ENCODE data around the gene FOXP1.

Gene FOXP1

DNA sequence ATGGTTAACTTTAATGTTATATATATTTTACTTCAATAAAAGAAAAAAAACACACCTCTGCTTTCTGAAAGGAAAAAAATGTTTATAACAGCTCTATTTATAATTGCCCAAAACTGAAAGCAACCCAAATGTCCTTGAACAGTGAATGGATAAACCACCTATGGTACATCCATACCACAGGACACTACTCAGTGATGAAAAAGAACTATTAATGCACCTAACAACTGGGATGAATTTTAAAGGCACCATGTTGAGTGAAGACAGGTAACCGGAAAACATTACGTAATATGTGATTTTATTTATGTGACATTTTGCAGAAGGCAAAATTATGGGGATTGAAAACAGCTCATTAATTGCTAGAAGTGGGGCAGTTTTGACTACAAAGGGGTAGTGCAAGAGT lies 23.8 kb upstream of the FOXP1 start:
- ChIA-PET CTCF (no interaction called here), POLR2A (no interaction called here)
- DNase-seq (ENCODE audit: extremely low spot score), result no peak
- TF ChIP-seq HDGF (IDR thresholded peaks at IDR 0.05; ENCODE audit: borderline replicate concordance) (no peak), ELF4 (IDR thresholded peaks at IDR 0.05) (no peak), FOXK2 (IDR thresholded peaks at IDR 0.05) (no peak), ARNT (IDR thresholded peaks at IDR 0.05) (no peak), CTBP1 (IDR thresholded peaks at IDR 0.05; ENCODE audit: borderline replicate concordance) (no peak)

DNA sequence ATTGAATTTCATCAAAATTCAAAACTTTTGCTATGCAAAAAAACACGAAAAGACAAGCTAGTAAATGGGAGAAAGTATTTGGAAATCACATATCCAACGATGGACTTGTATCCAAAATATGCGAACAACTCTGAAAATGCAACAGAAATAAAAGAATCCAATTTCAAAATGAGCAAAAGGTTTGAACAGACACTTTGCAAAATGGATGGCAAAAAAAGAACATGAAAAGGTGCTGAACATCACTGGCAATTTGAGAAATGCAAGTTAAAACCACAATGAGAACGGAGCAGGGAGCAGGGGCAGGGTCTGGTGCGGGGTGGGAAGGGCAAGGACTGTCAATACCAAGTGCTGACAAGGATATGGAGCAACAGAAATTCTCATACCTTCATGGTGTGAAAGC lies 23.1 kb upstream of the FOXP1 start:
- CTCF ChIA-PET, result no interaction called here
- POLR2A ChIA-PET, result no interaction called here
- no peak for TF ChIP-seq CTBP1 (IDR thresholded peaks at IDR 0.05; ENCODE audit: borderline replicate concordance)
- no peak for TF ChIP-seq ZNF384 (IDR thresholded peaks at IDR 0.05)
- no peak for TF ChIP-seq ELF4 (IDR thresholded peaks at IDR 0.05)
- no peak for TF ChIP-seq NFRKB (IDR thresholded peaks at IDR 0.05)
- no peak for TF ChIP-seq HDGF (IDR thresholded peaks at IDR 0.05; ENCODE audit: borderline replicate concordance)
- no peak for TF ChIP-seq BHLHE40 (IDR thresholded peaks at IDR 0.05; ENCODE audit: borderline replicate concordance)
- TF ChIP-seq FOXA1 (IDR thresholded peaks at IDR 0.05), result no peak
- TF ChIP-seq FOXM1 (IDR thresholded peaks at IDR 0.05; ENCODE audit: borderline replicate concordance), result no peak
- no peak for TF ChIP-seq FOXK2 (IDR thresholded peaks at IDR 0.05)
- no peak for TF ChIP-seq L3MBTL2 (conservative IDR thresholded peaks at IDR 0.05)
- no peak for TF ChIP-seq TARDBP (IDR thresholded peaks at IDR 0.05)
- TF ChIP-seq, protein P1, sequence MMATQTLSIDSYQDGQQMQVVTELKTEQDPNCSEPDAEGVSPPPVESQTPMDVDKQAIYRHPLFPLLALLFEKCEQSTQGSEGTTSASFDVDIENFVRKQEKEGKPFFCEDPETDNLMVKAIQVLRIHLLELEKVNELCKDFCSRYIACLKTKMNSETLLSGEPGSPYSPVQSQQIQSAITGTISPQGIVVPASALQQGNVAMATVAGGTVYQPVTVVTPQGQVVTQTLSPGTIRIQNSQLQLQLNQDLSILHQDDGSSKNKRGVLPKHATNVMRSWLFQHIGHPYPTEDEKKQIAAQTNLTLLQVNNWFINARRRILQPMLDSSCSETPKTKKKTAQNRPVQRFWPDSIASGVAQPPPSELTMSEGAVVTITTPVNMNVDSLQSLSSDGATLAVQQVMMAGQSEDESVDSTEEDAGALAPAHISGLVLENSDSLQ (IDR thresholded peaks at IDR 0.05), result no peak
- no peak for TF ChIP-seq ARNT (IDR thresholded peaks at IDR 0.05)
- TF ChIP-seq SP1 (IDR thresholded peaks at IDR 0.05), result no peak
- no peak for TF ChIP-seq SUZ12 (IDR thresholded peaks at IDR 0.05)
- DNase-seq (ENCODE audit: extremely low spot score), result no peak

- POLR2A ChIA-PET, result no interaction called here
- CTCF ChIA-PET, result no interaction called here
- TF ChIP-seq CTBP1 (IDR thresholded peaks at IDR 0.05; ENCODE audit: borderline replicate concordance) (no peak), ARNT (IDR thresholded peaks at IDR 0.05) (no peak), ZNF384 (IDR thresholded peaks at IDR 0.05) (no peak), ELF4 (IDR thresholded peaks at IDR 0.05) (no peak), FOXK2 (IDR thresholded peaks at IDR 0.05) (no peak), HDGF (IDR thresholded peaks at IDR 0.05; ENCODE audit: borderline replicate concordance) (no peak), NFRKB (IDR thresholded peaks at IDR 0.05) (no peak), SP1 (IDR thresholded peaks at IDR 0.05) (no peak), LEF1 (IDR thresholded peaks at IDR 0.05; ENCODE audit: borderline replicate concordance) (no peak), FOXA1 (IDR thresholded peaks at IDR 0.05) (no peak), L3MBTL2 (conservative IDR thresholded peaks at IDR 0.05) (no peak), FOXM1 (IDR thresholded peaks at IDR 0.05; ENCODE audit: borderline replicate concordance) (no peak), BHLHE40 (IDR thresholded peaks at IDR 0.05; ENCODE audit: borderline replicate concordance) (no peak), TARDBP (IDR thresholded peaks at IDR 0.05) (no peak), SUZ12 (IDR thresholded peaks at IDR 0.05) (no peak)
- TF ChIP-seq, protein P1 (IDR thresholded peaks at IDR 0.05), result no peak
- no peak for DNase-seq (ENCODE audit: extremely low spot score)
Observed at GRCh38 chr3:71602256-71602655, 18.7 kb upstream of the FOXP1 start.

GRCh38 chr3:71601811-71602210 lies 18.3 kb upstream of the FOXP1 start:
- DNase-seq (ENCODE audit: extremely low spot score), result no peak
- CTCF ChIA-PET, result interaction anchor here (0.7 kb wide), 1 partner anchor 91 kb away, joined by 3 read pairs; no protein-coding TSS in a partner anchor
- no peak for TF ChIP-seq LEF1 (IDR thresholded peaks at IDR 0.05; ENCODE audit: borderline replicate concordance)
- TF ChIP-seq ZNF384 (IDR thresholded peaks at IDR 0.05), result no peak
- no peak for TF ChIP-seq CTBP1 (IDR thresholded peaks at IDR 0.05; ENCODE audit: borderline replicate concordance)
- no peak for TF ChIP-seq ELF4 (IDR thresholded peaks at IDR 0.05)
- no peak for TF ChIP-seq NFRKB (IDR thresholded peaks at IDR 0.05)
- TF ChIP-seq ARNT (IDR thresholded peaks at IDR 0.05), result no peak
- TF ChIP-seq, protein P1 (IDR thresholded peaks at IDR 0.05), result no peak
- no peak for TF ChIP-seq HDGF (IDR thresholded peaks at IDR 0.05; ENCODE audit: borderline replicate concordance)
- no peak for TF ChIP-seq L3MBTL2 (conservative IDR thresholded peaks at IDR 0.05)
- TF ChIP-seq FOXM1 (IDR thresholded peaks at IDR 0.05; ENCODE audit: borderline replicate concordance), result no peak
- no peak for TF ChIP-seq FOXA1 (IDR thresholded peaks at IDR 0.05)
- no peak for TF ChIP-seq TARDBP (IDR thresholded peaks at IDR 0.05)
- TF ChIP-seq SP1 (IDR thresholded peaks at IDR 0.05), result no peak
- no peak for TF ChIP-seq BHLHE40 (IDR thresholded peaks at IDR 0.05; ENCODE audit: borderline replicate concordance)
- no peak for TF ChIP-seq FOXK2 (IDR thresholded peaks at IDR 0.05)
- TF ChIP-seq SUZ12 (IDR thresholded peaks at IDR 0.05), result no peak
- POLR2A ChIA-PET, result no interaction called here

- DNase-seq (ENCODE audit: extremely low spot score), result no peak
Observed at GRCh38 chr3:71600646-71601288, 17.2 kb upstream of the FOXP1 start.

DNA sequence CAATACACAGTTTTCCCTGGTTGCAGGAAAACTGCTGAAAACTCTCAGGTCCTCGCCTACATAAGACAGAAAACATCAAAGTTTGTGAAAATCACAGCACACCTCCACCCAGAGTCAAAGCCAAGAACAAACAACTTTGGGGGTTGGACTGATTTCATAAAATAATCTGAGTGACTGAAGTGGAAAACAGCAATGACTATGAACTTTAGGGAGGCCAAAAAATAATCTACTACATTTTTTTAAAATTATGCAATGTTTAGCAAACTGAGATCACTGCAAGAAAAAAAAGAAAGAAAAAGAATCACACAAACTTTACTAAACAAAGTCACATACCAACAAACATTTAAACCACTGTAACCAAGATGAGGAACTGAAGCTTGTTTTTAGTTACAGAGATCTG lies 15.9 kb upstream of the FOXP1 start:
- POLR2A ChIA-PET, result no interaction called here
- TF ChIP-seq FOXA1 (IDR thresholded peaks at IDR 0.05), result no peak
- no peak for TF ChIP-seq ZNF384 (IDR thresholded peaks at IDR 0.05)
- no peak for TF ChIP-seq HDGF (IDR thresholded peaks at IDR 0.05; ENCODE audit: borderline replicate concordance)
- no peak for TF ChIP-seq BHLHE40 (IDR thresholded peaks at IDR 0.05; ENCODE audit: borderline replicate concordance)
- TF ChIP-seq LEF1 (IDR thresholded peaks at IDR 0.05; ENCODE audit: borderline replicate concordance), result no peak
- no peak for TF ChIP-seq ELF4 (IDR thresholded peaks at IDR 0.05)
- no peak for TF ChIP-seq FOXK2 (IDR thresholded peaks at IDR 0.05)
- CTCF ChIA-PET, result no interaction called here
- DNase-seq (ENCODE audit: extremely low spot score), result no peak

More at GRCh38 chr3:71600646-71601288, 17.2 kb upstream of the FOXP1 start:
- ChIA-PET POLR2A (no interaction called here), CTCF (interaction anchor here (0.6 kb wide), 2 partner anchors 25 to 1072 kb away, joined by 3 to 6 read pairs; no protein-coding TSS in a partner anchor)
- TF ChIP-seq HDGF (IDR thresholded peaks at IDR 0.05; ENCODE audit: borderline replicate concordance), result no peak
- no peak for TF ChIP-seq L3MBTL2 (conservative IDR thresholded peaks at IDR 0.05)
- TF ChIP-seq FOXA1 (IDR thresholded peaks at IDR 0.05), result no peak
- no peak for TF ChIP-seq FOXM1 (IDR thresholded peaks at IDR 0.05; ENCODE audit: borderline replicate concordance)
- TF ChIP-seq CTBP1 (IDR thresholded peaks at IDR 0.05; ENCODE audit: borderline replicate concordance), result no peak

All from HEK293T (cell line).